Measurements from ENCODE around the gene PRR32.

PRR32 gene

DNA sequence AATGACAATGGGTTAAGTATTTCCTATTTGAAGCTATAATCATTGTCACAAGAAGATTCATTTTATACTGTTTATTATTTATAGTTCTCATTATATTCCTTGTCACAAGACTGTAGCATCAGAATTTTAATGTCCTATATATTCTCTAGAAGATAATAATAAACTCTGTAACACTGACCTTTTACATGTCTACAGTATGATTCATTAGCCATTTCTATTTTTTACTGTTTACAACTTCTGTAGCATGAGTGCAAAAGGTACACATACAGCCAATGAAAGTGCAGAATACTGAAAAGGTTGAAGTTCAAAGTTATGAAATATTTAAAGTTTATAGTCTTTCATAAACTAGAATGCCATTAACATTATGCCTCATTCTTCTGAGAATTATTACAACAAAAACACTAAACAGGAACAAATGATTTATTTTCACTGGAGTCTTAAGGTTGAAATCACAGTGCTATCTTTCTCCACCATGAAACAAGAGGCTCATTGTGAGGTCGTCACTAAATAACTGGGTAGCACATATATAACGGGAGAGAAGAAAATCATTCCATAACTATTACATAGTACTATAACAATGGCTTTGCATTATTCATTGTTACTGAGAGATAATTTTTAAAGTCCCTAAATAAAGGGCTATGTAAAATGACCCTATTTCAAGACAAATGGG is 4.9 kb downstream of the PRR32 start:
- TF ChIP-seq, protein P1, sequence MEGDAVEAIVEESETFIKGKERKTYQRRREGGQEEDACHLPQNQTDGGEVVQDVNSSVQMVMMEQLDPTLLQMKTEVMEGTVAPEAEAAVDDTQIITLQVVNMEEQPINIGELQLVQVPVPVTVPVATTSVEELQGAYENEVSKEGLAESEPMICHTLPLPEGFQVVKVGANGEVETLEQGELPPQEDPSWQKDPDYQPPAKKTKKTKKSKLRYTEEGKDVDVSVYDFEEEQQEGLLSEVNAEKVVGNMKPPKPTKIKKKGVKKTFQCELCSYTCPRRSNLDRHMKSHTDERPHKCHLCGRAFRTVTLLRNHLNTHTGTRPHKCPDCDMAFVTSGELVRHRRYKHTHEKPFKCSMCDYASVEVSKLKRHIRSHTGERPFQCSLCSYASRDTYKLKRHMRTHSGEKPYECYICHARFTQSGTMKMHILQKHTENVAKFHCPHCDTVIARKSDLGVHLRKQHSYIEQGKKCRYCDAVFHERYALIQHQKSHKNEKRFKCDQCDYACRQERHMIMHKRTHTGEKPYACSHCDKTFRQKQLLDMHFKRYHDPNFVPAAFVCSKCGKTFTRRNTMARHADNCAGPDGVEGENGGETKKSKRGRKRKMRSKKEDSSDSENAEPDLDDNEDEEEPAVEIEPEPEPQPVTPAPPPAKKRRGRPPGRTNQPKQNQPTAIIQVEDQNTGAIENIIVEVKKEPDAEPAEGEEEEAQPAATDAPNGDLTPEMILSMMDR (IDR thresholded peaks at IDR 0.05; ENCODE audit: low read depth, low read length) = no peak

DNA sequence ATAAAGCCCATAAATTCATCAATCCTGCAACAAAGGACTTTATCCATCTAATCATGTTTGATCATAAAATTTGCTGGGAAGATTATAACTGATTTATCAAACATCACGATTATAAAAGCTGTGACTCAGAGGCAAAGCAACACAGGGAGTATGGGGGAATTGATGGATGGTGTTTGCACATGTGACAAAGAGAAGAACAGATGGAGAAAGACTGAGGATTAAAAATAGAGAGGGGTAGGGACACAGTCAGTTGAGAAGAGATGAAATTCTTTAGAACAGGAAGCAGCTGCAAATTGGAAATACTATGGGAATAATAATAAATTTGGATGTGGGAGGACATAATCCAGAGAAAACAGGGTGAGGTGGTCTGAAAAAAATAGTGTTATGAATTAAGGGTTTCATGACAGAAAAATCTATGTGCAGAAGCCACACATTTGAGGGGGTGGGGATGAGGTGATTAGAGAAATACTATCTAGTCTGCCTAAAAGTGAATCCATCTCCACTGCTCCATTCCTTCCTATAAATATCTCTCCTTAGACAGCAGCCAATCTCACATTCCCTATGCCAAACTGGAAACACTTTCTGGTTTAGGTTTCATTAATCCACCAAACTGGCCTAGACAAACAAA is 6.2 kb downstream of the PRR32 start:
- in situ Hi-C loops (cut with HindIII; ENCODE audit: low sequenced_read_pairs) = no loop called here
- H3K4me3 ChIP-seq (ENCODE audit: low read depth, low read length) = no peak overlapping the region
- DNase-seq (ENCODE audit: low read depth, low spot score) = no peak
- TF ChIP-seq, protein P1 (IDR thresholded peaks at IDR 0.05; ENCODE audit: low read depth, low read length) = no peak

More for the DNA sequence above, 4.9 kb downstream of the PRR32 start:
- in situ Hi-C loops (cut with HindIII; ENCODE audit: low sequenced_read_pairs) = no loop called here
- DNase-seq (ENCODE audit: low read depth, low spot score) = no peak
- H3K4me3 ChIP-seq (ENCODE audit: low read depth, low read length) = no peak overlapping the region

DNA sequence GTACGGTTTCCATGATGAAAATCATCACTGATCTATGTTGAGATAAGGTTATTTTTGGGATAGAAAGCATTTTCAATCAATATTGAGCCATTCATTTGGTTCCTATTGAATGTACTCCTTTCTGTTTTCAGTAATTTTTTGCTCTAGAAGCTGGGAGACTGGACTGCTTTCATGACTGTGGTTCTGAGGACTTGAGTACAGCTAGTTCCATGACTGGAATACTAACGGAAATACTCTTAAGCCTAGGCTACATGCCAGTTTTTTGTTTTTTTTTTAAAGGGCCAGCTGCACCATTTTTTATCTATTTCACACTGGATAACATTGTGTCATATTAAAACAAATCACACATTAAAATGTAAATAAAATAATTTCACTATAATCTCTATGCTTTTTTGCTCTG is 16.7 kb downstream of the PRR32 start:
- TF ChIP-seq, protein P1 (IDR thresholded peaks at IDR 0.05; ENCODE audit: low read depth, low read length) = no peak
- no peak for DNase-seq (ENCODE audit: low read depth, low spot score)
- in situ Hi-C loops (cut with HindIII; ENCODE audit: low sequenced_read_pairs) = no loop called here

DNA sequence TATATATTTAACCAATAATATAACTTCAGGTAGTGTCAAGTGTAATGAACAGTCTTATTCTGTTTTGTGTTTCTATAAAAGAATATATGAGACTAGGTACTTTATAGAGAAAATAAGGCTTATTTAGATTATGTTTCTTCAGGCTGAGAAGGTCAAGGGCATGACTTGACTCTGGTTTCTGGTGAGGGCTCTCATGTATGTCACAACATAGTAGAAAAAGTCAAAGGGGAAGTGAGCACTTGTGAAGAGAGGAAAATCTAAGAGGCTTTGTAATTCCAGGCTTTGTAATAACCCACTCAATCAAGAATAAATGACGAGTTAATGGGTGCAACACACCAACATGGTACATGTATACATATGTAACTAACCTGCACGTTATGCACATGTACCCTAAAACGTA is 27.6 kb downstream of the PRR32 start:
- DNase-seq (ENCODE audit: low read depth, low spot score) = no peak
- in situ Hi-C loops (cut with HindIII; ENCODE audit: low sequenced_read_pairs) = no loop called here
- H3K4me3 ChIP-seq (ENCODE audit: low read depth, low read length) = no peak overlapping the region
- TF ChIP-seq, protein P1 (IDR thresholded peaks at IDR 0.05; ENCODE audit: low read depth, low read length) = no peak

More for the DNA sequence above, 16.7 kb downstream of the PRR32 start:
- H3K4me3 ChIP-seq (ENCODE audit: low read depth, low read length) = no peak overlapping the region

DNA sequence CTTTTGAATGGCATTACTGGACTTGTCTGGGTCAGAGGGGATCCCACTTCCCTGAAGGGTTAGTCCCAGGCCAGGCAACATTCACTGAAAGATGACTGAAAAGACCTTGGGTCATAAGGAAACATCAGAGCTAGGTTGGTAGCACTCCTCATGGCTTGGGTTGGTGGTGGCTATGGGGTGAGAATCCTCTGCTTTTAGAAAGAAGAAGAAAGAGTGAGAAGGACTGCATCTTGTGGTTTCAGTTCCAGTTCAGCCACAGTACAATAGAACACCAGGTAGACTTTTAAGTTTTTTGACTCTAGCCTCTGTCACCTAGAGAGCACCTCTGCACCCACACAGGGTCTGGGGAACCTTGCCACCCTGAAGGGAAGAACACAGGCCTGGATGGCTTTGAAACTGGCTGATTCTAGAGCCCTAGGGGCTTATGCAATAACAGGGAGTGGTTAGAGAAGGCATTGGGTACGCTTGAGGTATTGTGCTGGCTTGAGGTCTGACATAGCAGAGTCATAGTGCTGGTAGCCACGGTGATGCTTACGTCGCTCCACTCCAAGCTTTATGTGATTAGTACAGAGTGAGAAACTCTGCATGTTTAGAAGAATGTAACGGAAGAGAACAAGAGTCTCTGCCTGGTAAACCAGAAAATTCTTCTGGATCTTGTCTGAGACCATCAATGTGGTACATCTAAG is 36.5 kb downstream of the PRR32 start:
- DNase-seq (ENCODE audit: low read depth, low spot score) = no peak
- H3K4me3 ChIP-seq (ENCODE audit: low read depth, low read length) = no peak overlapping the region
- TF ChIP-seq, protein P1 (IDR thresholded peaks at IDR 0.05; ENCODE audit: low read depth, low read length) = no peak
- in situ Hi-C loops (cut with HindIII; ENCODE audit: low sequenced_read_pairs) = no loop called here
